MM.1S (cell line): ENCODE data around the gene NCS1.

ENCODE experiments used
- DNase-seq: peaks from one replicate; pipeline ENCODE4 v3.0.0-alpha.2; 2015
- H2AFZ ChIP-seq: fragments of 300-600 bp; sonication (generic); 2 replicates; pipeline ENCODE4 v1.6.0; 2016; ENCODE audit warnings: antibody characterized with exemption, low read length
- H3F3A ChIP-seq: fragments of 300-600 bp; sonication (generic); 2 replicates; pipeline ENCODE4 v1.6.1; 2016; ENCODE audit warnings: mild to moderate bottlenecking, antibody characterized with exemption, low read length, moderate library complexity, mixed read lengths; ENCODE audit not compliant: insufficient read depth
- H3K27ac ChIP-seq: fragments of 300-600 bp; sonication (generic); 2 replicates; pipeline ENCODE4 v1.5.1; 2016; ENCODE audit warnings: mild to moderate bottlenecking, low read length
- H3K27me3 ChIP-seq: fragments of 300-600 bp; sonication (generic); replicated peaks from 2 replicates; pipeline ENCODE4 v1.6.0; 2016; ENCODE audit warnings: low read length; ENCODE audit not compliant: insufficient read depth
- H3K36me3 ChIP-seq: fragments of 300-600 bp; sonication (generic); replicated peaks from 2 replicates; pipeline ENCODE4 v1.6.1; 2016; ENCODE audit warnings: mild to moderate bottlenecking, low read length, mixed read lengths; ENCODE audit not compliant: insufficient read depth
- H3K4me1 ChIP-seq: fragments of 300-600 bp; sonication (generic); 2 replicates; pipeline ENCODE4 v1.6.1; 2016; ENCODE audit warnings: low read length, mixed read lengths
- H3K4me2 ChIP-seq: fragments of 300-600 bp; sonication (generic); 2 replicates; pipeline ENCODE4 v1.6.0; 2016; ENCODE audit warnings: low read depth, low read length
- H3K4me3 ChIP-seq: fragments of 300-600 bp; sonication (generic); 2 replicates; pipeline ENCODE4 v1.5.1; 2016; ENCODE audit warnings: low read length, mixed read lengths
- H3K79me2 ChIP-seq: fragments of 300-600 bp; sonication (generic); 2 replicates; pipeline ENCODE4 v1.6.1; 2016; ENCODE audit warnings: mixed run types, low read length, mixed read lengths
- H3K9ac ChIP-seq: fragments of 300-600 bp; sonication (generic); 2 replicates; pipeline ENCODE4 v1.6.1; 2016; ENCODE audit warnings: low read length, mixed read lengths
- H3K9me2 ChIP-seq: fragments of 300-600 bp; sonication (generic); replicated peaks from 2 replicates; pipeline ENCODE4 v1.6.1; 2016; ENCODE audit warnings: mild to moderate bottlenecking, low read length, mixed read lengths; ENCODE audit not compliant: insufficient read depth
- H3K9me3 ChIP-seq: fragments of 300-600 bp; sonication (generic); replicated peaks from 2 replicates; pipeline ENCODE4 v1.6.1; 2016; ENCODE audit warnings: mild to moderate bottlenecking, low read length, mixed read lengths; ENCODE audit not compliant: insufficient read depth
- H4K20me1 ChIP-seq: fragments of 300-600 bp; sonication (generic); 2 replicates; pipeline ENCODE4 v1.6.1; 2016; ENCODE audit warnings: mild to moderate bottlenecking, low read length, moderate library complexity, mixed read lengths; ENCODE audit not compliant: insufficient read depth
- EZH2 ChIP-seq: fragments of 300-600 bp; sonication (generic); optimal IDR thresholded peaks from 2 replicates; pipeline ENCODE3; 2017; ENCODE audit warnings: low read depth, mild to moderate bottlenecking, antibody characterized with exemption, low read length, mixed read lengths
- EZH2phosphoT487 ChIP-seq: fragments of 300-600 bp; sonication (generic); IDR thresholded peaks from 2 replicates; pipeline ENCODE4 v1.6.1; 2018; ENCODE audit warnings: antibody characterized with exemption, low read length
- TF ChIP-seq, protein P1 (sequence below): fragments of 300-600 bp; sonication (generic); IDR thresholded peaks from 2 replicates; pipeline ENCODE4 v1.5.1; 2016; ENCODE audit warnings: antibody characterized with exemption, low read length, mixed read lengths

The NCS1 gene

DNA sequence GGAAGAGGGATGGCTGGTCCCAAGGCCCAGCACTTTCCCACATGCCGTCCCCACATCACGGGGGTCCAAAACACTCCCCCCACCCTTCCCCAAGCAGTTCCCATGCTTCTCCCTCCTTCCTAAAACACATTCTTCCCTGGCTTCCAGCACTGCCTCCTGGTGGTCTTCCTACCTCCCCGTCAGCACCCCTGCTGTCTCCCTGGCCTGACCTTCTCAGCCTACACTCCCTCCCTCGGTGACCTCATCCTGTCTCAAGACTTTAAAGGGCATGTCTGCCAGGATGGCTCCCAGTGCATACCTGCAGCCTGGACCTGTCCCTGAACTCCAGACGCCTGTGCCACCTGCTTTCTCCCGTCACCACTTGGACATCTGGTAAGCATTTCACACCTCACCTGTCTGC lies 4.3 kb upstream of the NCS1 start:
- Histone ChIP-seq H3K4me1 (no peaks in the 10 kb centered on the region), H3K4me2 (no peak overlapping the region)
- no peak for DNase-seq

DNA sequence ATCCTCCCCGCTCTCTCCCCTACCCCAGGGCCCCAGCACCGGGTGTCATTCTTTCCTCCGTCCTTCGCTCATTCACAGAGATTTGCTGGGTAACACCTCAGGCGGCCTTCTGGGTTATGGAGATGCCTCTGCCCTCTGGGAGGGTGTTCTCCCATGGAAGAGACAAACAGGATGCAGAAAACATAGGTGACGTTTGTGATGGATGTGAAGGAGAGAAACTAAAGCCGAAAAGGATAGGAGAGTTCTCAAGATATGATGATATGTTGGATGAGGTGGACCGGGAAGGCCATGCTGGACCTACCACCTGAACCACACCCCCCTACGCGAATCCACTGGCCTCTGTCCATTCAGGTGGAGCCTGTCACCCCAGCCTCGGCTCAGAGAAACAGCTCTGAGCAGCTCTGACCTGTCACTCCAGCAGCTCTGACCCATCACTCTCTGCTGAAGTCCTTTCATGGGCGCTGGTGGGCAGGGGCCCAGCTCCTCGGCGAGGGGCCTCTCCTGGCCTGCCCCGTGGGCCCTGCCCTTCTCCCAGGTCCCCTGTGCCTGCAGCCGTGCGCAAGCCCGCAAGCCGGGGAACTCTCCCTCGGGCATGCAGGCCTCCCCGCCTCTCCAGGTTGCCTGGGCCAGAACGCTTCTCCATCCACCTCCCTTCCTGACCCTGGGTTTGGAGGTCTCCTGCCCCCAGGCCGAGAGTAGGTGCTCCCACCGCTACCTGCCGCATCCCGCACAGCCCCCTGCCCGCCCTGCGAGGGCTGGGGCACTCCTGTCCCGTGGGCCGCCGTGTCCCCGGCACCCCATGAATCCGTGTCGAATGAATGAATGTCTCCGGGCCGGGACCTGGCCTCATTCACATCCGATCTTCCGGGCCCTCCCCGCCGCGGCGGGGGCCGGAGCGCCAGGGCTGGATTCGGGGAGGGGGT lies 717 bp upstream of the NCS1 start:
- H3K27ac ChIP-seq: no peak overlapping the region
- H3K9me3 ChIP-seq: no peaks in the 10 kb centered on the region
- no peaks in the 10 kb centered on the region for H3K9me2 ChIP-seq
- no peak overlapping the region for H3K4me3 ChIP-seq
- H3F3A ChIP-seq: no peaks in the 10 kb centered on the region
- DNase-seq: no peak
- peaks cover 85% of the 10 kb centered on the region for H3K27me3 ChIP-seq
- no peak overlapping the region for H2AFZ ChIP-seq
- TF ChIP-seq EZH2: peak; percentile 86
- TF ChIP-seq, protein P1, sequence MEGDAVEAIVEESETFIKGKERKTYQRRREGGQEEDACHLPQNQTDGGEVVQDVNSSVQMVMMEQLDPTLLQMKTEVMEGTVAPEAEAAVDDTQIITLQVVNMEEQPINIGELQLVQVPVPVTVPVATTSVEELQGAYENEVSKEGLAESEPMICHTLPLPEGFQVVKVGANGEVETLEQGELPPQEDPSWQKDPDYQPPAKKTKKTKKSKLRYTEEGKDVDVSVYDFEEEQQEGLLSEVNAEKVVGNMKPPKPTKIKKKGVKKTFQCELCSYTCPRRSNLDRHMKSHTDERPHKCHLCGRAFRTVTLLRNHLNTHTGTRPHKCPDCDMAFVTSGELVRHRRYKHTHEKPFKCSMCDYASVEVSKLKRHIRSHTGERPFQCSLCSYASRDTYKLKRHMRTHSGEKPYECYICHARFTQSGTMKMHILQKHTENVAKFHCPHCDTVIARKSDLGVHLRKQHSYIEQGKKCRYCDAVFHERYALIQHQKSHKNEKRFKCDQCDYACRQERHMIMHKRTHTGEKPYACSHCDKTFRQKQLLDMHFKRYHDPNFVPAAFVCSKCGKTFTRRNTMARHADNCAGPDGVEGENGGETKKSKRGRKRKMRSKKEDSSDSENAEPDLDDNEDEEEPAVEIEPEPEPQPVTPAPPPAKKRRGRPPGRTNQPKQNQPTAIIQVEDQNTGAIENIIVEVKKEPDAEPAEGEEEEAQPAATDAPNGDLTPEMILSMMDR: no peak
- peak; percentile 74; the same call in 1 of the 2 replicates for TF ChIP-seq EZH2phosphoT487
- no peaks in the 10 kb centered on the region for H3K79me2 ChIP-seq
- no peaks in the 10 kb centered on the region for H3K4me1 ChIP-seq
- H3K9ac ChIP-seq: no peak overlapping the region
- H3K4me2 ChIP-seq: no peak overlapping the region
- no peaks in the 10 kb centered on the region for H4K20me1 ChIP-seq
- H3K36me3 ChIP-seq: no peaks in the 10 kb centered on the region

More for the DNA sequence above, 4.3 kb upstream of the NCS1 start:
- Histone ChIP-seq H3F3A (no peaks in the 10 kb centered on the region), H3K79me2 (no peaks in the 10 kb centered on the region), H3K36me3 (no peaks in the 10 kb centered on the region), H3K27me3 (peaks cover 77% of the 10 kb centered on the region), H3K9me3 (no peaks in the 10 kb centered on the region), H3K9ac (no peak overlapping the region), H4K20me1 (no peaks in the 10 kb centered on the region), H3K9me2 (no peaks in the 10 kb centered on the region), H2AFZ (no peak overlapping the region), H3K4me3 (no peak overlapping the region), H3K27ac (no peak overlapping the region)
- TF ChIP-seq, protein P1: no peak
- TF ChIP-seq EZH2 (no peak), EZH2phosphoT487 (no peak)

DNA sequence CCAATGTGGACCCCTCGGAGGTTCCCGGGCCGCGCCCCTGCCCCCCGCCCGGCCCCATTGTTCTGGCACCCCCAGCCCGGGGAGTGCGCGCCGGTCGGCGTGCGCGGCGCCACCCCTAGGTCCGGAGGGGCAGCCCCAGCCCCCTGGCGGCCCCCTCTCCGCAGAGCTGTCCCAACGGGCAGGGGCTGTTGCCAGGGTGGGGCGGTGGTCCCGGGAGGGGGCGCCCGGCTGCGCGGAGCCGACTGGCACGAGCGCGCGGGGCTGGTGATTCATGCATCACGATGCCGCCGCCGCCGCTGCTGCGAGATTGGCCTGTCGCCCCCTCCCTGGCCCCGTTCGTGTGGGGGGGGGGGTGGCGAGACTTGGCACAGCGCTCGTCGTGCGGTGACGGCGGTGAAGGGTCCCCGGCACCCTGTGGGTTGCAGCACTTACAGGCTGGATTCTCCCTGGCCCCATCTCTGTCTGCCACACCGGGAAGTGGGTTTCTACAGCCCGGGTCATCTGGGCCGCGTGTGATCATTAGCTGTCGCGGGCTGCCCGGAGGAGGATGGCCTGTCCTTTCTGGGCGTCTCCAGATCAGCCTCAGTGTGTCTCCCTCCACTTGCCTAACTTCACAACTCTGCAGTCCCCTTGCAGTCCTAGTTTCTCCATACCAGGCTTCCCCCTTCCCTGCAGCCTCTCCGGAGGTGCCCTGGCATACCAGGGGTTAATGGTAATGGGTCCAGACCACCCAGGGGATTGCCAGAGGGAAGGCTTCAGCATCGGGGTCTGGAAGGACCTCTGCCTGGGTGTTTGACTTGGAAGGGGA lies 858 bp downstream of the NCS1 start:
- no peak overlapping the region for H3K4me2 ChIP-seq
- H3K4me1 ChIP-seq: no peaks in the 10 kb centered on the region
- H3K36me3 ChIP-seq: no peaks in the 10 kb centered on the region
- H3K9ac ChIP-seq: no peak overlapping the region
- no peak for DNase-seq
- peaks cover 87% of the 10 kb centered on the region for H3K27me3 ChIP-seq
- no peaks in the 10 kb centered on the region for H4K20me1 ChIP-seq
- no peaks in the 10 kb centered on the region for H3K9me2 ChIP-seq
- H2AFZ ChIP-seq: no peak overlapping the region
- H3K79me2 ChIP-seq: no peaks in the 10 kb centered on the region
- H3K9me3 ChIP-seq: no peaks in the 10 kb centered on the region
- no peak overlapping the region for H3K27ac ChIP-seq
- H3F3A ChIP-seq: no peaks in the 10 kb centered on the region
- no peak overlapping the region for H3K4me3 ChIP-seq
- TF ChIP-seq, protein P1: no peak
- TF ChIP-seq EZH2: no peak
- TF ChIP-seq EZH2phosphoT487: no peak
